Hippocampal formation (tissue), 2 donors: Measurements from ENCODE around the gene TMEM123.
"Not testable (repeated sequence)": the region's sequence is repeated elsewhere in the genome, so short reads cannot be mapped to it uniquely, and the experiment has no call there.

ENCODE experiments used
- DNase-seq, 2 donors: peaks; one replicate each; lab custom pipeline; 2025; lab: John Stamatoyannopoulos, UW

Gene TMEM123

GRCh38 chr11:102449651-102450570 lies 2.7 kb downstream of the TMEM123 start:
- no peak for DNase-seq

GRCh38 chr11:102448869-102449224 lies 3.7 kb downstream of the TMEM123 start:
- no peak for DNase-seq

- DNase-seq: no peak
Observed at GRCh38 chr11:102447941-102448868, 4.4 kb downstream of the TMEM123 start.

GRCh38 chr11:102447193-102447592 lies 5.4 kb downstream of the TMEM123 start:
- no peak for DNase-seq

- no peak for DNase-seq
Observed at GRCh38 chr11:102446606-102447005, 6.0 kb downstream of the TMEM123 start.

- not testable (repeated sequence) for DNase-seq
Observed at GRCh38 chr11:102444693-102445092, 7.9 kb downstream of the TMEM123 start.

GRCh38 chr11:102444142-102444541 lies 8.4 kb downstream of the TMEM123 start:
- not testable (repeated sequence) for DNase-seq

GRCh38 chr11:102439063-102439363 lies 13.6 kb downstream of the TMEM123 start:
- DNase-seq: not testable (repeated sequence)

- no peak for DNase-seq
Observed at GRCh38 chr11:102438311-102439062, 14.1 kb downstream of the TMEM123 start.

- DNase-seq: no peak
Observed at GRCh38 chr11:102437727-102438126, 14.8 kb downstream of the TMEM123 start.

- DNase-seq: no peak
Observed at GRCh38 chr11:102436976-102437375, 15.6 kb downstream of the TMEM123 start.

- DNase-seq: no peak
Observed at GRCh38 chr11:102436561-102436960, 16.0 kb downstream of the TMEM123 start.

GRCh38 chr11:102435688-102436087 lies 16.9 kb downstream of the TMEM123 start:
- DNase-seq: no peak

- DNase-seq: not testable (repeated sequence)
Observed at GRCh38 chr11:102433571-102433970, 19.0 kb downstream of the TMEM123 start.

- not testable (repeated sequence) for DNase-seq
Observed at GRCh38 chr11:102432560-102432959, 20.0 kb downstream of the TMEM123 start.

GRCh38 chr11:102431404-102431803 lies 21.2 kb downstream of the TMEM123 start:
- DNase-seq: no peak

GRCh38 chr11:102430158-102430836 lies 22.3 kb downstream of the TMEM123 start:
- no peak for DNase-seq

- DNase-seq: no peak
Observed at GRCh38 chr11:102429691-102430090, 22.9 kb downstream of the TMEM123 start.

GRCh38 chr11:102429226-102429625 lies 23.3 kb downstream of the TMEM123 start:
- DNase-seq: no peak

GRCh38 chr11:102428696-102429095 lies 23.9 kb downstream of the TMEM123 start:
- DNase-seq: no peak

GRCh38 chr11:102427068-102427467 lies 25.5 kb downstream of the TMEM123 start:
- DNase-seq: peak in 1 of 2 donors; percentile 71
